Measurements from ENCODE around the gene MAPKAPK5. TPM values are rescaled to one million over a fixed set of nuclear protein-coding genes. Genes with fewer than 3 reads are reported as not detected.

MAPKAPK5 gene
- total and polyA plus RNA-seq, 10 of the 15 experiments (the other 5 are each of a cell fraction or from before 2014, with no cell fraction given) = 12.6 to 54.3 (median 41.5) TPM

GRCh38 chr12:111927346-111927745 is 85.3 kb downstream of the MAPKAPK5 start (continued):
- TF ChIP-seq ZNF687 (IDR thresholded peaks at IDR 0.05) (no peak), IKZF2 (IDR thresholded peaks at IDR 0.05) (no peak), TCF7 (IDR thresholded peaks at IDR 0.05; ENCODE audit: borderline replicate concordance) (no peak), ATF7 (IDR thresholded peaks at IDR 0.05; ENCODE audit: low read depth) (no peak), ATF3 (IDR thresholded peaks at IDR 0.05; ENCODE audit: borderline replicate concordance, extremely low read depth, low read depth, low read length) (no peak), RELA (IDR thresholded peaks at IDR 0.05; ENCODE audit: borderline replicate concordance, partially characterized antibody) (no peak), USF2 (IDR thresholded peaks at IDR 0.05; ENCODE audit: borderline replicate concordance, low read depth, low read length) (no peak)

GRCh38 chr12:111932241-111932640 is 90.2 kb downstream of the MAPKAPK5 start:
- Histone ChIP-seq H3K4me3 (no peak overlapping the region), H3K4me1 (ENCODE audit: control insufficient read depth, insufficient read depth, low read length) (no peaks in the 10 kb centered on the region; the same call in 1 of the 2 replicates), H3K36me3 (ENCODE audit: control insufficient read depth in 2 of 2, insufficient read depth in 2 of 2, low read length in 1 of 2) (no peaks in the 10 kb centered on the region), H3K27ac (ENCODE audit: control insufficient read depth, insufficient read depth) (no peak overlapping the region), H3K9me3 (replicated peaks; ENCODE audit: control insufficient read depth, insufficient read depth, low read length) (no peaks in the 10 kb centered on the region), H3K27me3 (replicated peaks in 1 of 2; ENCODE audit: control insufficient read depth in 2 of 2, insufficient read depth in 2 of 2, low read length in 1 of 2) (no peaks in the 10 kb centered on the region), H3K9ac (ENCODE audit: control insufficient read depth, insufficient read depth, low read length) (no peak overlapping the region), H3K79me2 (ENCODE audit: control insufficient read depth, insufficient read depth, low read length) (no peaks in the 10 kb centered on the region), H2AFZ (ENCODE audit: control insufficient read depth, low read depth, low read length) (no peak overlapping the region), H3K4me2 (ENCODE audit: control insufficient read depth, insufficient read depth) (no peak overlapping the region), H4K20me1 (ENCODE audit: control insufficient read depth, insufficient read depth) (no peaks in the 10 kb centered on the region)
- intact Hi-C loops (cut with micrococcal nuclease; ENCODE audit: unreplicated experiment) = no loop called here
- ChIA-PET POLR2A (no interaction called here), SMC1A (ENCODE audit: uncharacterized antibody, unreplicated experiment) (interaction anchor here (1.5 kb wide), 1 partner anchor 8 kb away, joined by 5 read pairs; no protein-coding TSS in a partner anchor), CTCF (interaction anchor here (0.9 kb wide), 1 partner anchor 13 kb away, joined by 3 read pairs; no protein-coding TSS in a partner anchor), RAD21 (ENCODE audit: unreplicated experiment) (interaction anchor here (0.8 kb wide), 1 partner anchor 13 kb away, joined by 3 read pairs; no protein-coding TSS in a partner anchor)
- ATAC-seq = no peak
- in situ Hi-C loops (cut with MboI) = no loop called here
- no peak for FAIRE-seq
- DNase-seq (ENCODE audit: low read depth, low spot score) = no peak
- 78% methylated on average over 5 of the region's 5 CpGs for WGBS (ENCODE audit: insufficient coverage, insufficient replicate concordance, low lambda C conversion rate, missing lambda C conversion rate)
- no TSS peak for BruUV-seq (replicated peaks)
- TF ChIP-seq HSF1 (IDR thresholded peaks at IDR 0.05; ENCODE audit: low read depth, low read length) (no peak), SKIL (IDR thresholded peaks at IDR 0.05; ENCODE audit: low read depth, poor library complexity, severe bottlenecking) (no peak), ZBED1 (IDR thresholded peaks at IDR 0.05; ENCODE audit: borderline replicate concordance) (no peak), BACH1 (IDR thresholded peaks at IDR 0.05; ENCODE audit: borderline replicate concordance) (no peak), SREBF1 (IDR thresholded peaks at IDR 0.05; ENCODE audit: low read length) (no peak), BMI1 (IDR thresholded peaks at IDR 0.05; ENCODE audit: borderline replicate concordance) (no peak), SMAD1 (IDR thresholded peaks at IDR 0.05; ENCODE audit: low read depth, partially characterized antibody) (no peak), JUNB (IDR thresholded peaks at IDR 0.05) (no peak)
